GM13976 (cell line): ENCODE data around the gene SRCAP.

ENCODE experiments used
- DNase-seq: peaks from one replicate; pipeline ENCODE4 v3.0.0; 2012; ENCODE audit warnings: low spot score
- in situ Hi-C: fragments of 300-500 bp; cut with MboI; formaldehyde crosslinking; loops from one replicate; pipeline ENCODE4 v1.12.0; 2022; ENCODE audit warnings: low sequenced_read_pairs, mixed read lengths, inconsistent platforms; ENCODE audit not compliant: unreplicated experiment
- TF ChIP-seq, protein P1 (sequence below): IDR thresholded peaks from 2 replicates; pipeline ENCODE4 v1.5.1; 2012; ENCODE audit warnings: borderline replicate concordance, mild to moderate bottlenecking; ENCODE audit not compliant: insufficient read depth; ENCODE audit errors: extremely low read depth, missing control alignments, control extremely low read depth

SRCAP gene

GRCh38 chr16:30668393-30668792, 30.6 kb upstream of the SRCAP start:
- TF ChIP-seq, protein P1, sequence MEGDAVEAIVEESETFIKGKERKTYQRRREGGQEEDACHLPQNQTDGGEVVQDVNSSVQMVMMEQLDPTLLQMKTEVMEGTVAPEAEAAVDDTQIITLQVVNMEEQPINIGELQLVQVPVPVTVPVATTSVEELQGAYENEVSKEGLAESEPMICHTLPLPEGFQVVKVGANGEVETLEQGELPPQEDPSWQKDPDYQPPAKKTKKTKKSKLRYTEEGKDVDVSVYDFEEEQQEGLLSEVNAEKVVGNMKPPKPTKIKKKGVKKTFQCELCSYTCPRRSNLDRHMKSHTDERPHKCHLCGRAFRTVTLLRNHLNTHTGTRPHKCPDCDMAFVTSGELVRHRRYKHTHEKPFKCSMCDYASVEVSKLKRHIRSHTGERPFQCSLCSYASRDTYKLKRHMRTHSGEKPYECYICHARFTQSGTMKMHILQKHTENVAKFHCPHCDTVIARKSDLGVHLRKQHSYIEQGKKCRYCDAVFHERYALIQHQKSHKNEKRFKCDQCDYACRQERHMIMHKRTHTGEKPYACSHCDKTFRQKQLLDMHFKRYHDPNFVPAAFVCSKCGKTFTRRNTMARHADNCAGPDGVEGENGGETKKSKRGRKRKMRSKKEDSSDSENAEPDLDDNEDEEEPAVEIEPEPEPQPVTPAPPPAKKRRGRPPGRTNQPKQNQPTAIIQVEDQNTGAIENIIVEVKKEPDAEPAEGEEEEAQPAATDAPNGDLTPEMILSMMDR = no peak
- in situ Hi-C loops = no loop called here
- no peak for DNase-seq

- in situ Hi-C loops = no loop called here
- no peak for DNase-seq
- TF ChIP-seq, protein P1 = no peak
These were observed 29.7 kb upstream of the SRCAP start for GRCh38 chr16:30669026-30669902.

- no peak for DNase-seq
- in situ Hi-C loops = no loop called here
- TF ChIP-seq, protein P1 = no peak
These were observed 28.8 kb upstream of the SRCAP start for GRCh38 chr16:30669903-30670824.

DNA sequence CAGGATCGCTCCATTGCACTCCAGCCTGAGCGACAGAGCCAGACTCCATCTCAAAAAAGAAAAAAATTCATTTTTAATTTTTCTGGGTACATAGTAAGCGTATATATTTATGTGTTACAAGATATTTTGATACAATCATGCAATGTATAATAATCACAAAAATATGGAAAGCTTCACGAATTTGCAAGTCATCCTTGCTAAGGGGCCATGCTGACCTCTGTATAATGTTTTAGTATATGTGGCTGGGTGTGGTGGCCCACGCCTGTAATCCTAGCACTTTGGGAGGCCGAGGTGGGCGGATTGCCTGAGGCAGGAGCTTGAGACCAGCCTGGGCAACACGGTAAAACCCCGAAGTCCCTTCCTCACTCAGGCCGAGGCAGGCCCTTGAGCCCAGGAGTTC, 23.8 kb upstream of the SRCAP start:
- in situ Hi-C loops = no loop called here
- no peak for DNase-seq
- TF ChIP-seq, protein P1 = no peak

DNA sequence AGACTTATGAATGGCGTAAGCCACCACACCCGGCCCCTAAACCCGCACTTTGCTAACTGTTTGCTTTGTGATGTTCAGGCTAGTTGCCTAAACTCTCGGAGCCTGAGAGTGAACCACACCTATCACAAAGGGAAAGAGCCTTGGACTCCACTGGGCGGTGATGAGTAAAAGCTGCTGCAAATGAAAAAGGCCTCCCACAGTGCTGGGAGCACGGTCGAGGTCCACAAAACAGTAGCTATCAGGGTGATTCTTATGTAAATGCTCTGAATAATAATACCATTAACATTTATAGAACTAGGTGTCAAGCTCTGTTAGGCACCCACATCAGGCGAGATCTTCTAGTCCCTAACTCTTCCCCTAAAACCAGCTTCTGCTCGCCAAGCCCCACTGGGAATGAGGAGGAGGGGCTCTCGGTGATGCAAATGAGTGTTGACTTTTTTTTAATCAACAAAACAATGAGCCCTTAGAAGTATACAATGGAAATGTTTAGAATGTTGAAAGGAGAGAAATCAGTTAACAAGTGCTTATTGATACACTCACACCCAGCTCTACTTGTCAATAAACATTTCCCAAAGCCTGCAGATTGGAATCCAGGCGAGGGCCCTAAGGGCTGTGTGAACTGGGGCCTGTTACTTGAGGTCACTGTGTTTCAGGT, 20.9 kb upstream of the SRCAP start:
- DNase-seq = no peak
- in situ Hi-C loops = no loop called here
- TF ChIP-seq, protein P1 = no peak

GRCh38 chr16:30678586-30678970, 20.4 kb upstream of the SRCAP start:
- no peak for DNase-seq
- in situ Hi-C loops = no loop called here

More at GRCh38 chr16:30678586-30678970, 20.4 kb upstream of the SRCAP start:
- TF ChIP-seq, protein P1 = no peak
